ENCODE results near the gene TEPSIN. TPM values are rescaled to one million over a fixed set of nuclear protein-coding genes. Genes with fewer than 3 reads are reported as not detected.

The TEPSIN gene
- total RNA-seq, 1 donor from 2014 or later, result 13.1 TPM

DNA sequence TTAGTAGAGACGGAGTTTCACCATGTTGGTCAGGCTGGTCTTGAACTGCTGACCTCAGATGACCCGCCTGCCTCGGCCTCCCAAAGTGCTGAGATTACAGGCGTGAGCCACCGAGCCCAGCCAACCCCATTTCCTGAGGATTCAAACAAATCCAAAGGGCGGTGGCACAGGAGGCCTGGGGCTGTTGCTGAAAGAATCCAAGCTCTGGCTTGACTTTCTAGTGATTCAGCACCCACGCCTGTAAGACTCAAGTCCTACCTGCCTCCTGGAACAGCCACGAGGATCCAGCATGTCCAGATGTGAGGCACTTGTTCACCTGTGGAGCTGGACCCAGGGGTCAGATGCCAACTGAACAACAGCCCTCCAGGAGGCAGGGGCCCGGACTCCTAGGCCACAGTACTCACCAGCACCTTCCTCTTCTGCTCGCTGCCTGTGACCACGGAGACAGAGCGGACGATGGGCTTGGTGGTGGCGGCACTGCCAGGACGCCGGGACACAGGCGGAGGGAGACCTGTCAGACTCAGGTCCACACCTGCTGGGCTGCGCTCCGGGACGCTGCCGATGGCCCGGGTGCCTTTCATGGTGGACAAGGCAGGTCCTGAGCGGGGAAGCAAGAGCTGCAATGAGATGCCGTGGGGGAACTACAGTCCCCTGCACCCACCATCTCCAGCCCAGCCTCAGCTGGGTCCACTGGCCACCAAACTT, 19.2 kb downstream of the TEPSIN start:
- ATAC-seq, result no peak

DNA sequence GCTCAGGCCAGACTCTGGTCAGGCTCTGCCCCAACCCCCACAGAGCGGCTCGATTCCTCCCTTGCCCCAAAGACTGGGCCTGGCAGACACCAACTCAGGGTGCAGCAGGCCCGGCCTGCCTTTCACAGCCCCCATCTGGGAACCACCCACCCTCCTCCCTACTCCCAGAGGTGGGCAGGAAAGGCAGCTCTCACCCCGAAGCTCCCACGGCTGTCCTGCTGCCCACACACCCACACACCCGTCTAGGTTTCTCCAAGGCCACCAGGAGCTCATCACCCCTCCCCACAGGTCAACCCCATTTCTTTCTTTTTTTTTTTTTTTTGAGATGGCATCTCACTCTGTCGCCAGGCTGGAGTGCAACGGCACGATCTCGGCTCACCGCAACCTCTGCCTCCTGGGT, 19.9 kb downstream of the TEPSIN start:
- no peak for ATAC-seq

DNA sequence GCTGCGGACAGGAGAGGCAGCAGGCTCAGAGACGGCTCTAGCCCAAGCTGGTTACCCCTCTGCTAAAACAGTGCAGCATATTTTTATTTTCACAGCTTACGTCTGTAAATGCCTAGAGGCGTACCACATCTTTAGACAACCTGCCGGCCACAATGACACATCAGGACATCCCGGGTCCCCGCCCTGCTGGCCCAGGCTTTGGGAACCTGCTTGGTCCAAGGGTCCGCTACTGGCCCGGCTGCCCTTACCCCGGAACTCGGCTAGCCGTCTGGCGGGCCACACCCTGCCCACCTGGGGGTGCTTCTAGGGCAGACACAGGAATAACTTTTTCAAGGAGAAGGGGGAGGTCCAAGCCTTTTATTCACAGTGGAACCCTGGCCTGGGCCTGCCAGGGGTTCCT, 20.4 kb downstream of the TEPSIN start:
- no peak for ATAC-seq

DNA sequence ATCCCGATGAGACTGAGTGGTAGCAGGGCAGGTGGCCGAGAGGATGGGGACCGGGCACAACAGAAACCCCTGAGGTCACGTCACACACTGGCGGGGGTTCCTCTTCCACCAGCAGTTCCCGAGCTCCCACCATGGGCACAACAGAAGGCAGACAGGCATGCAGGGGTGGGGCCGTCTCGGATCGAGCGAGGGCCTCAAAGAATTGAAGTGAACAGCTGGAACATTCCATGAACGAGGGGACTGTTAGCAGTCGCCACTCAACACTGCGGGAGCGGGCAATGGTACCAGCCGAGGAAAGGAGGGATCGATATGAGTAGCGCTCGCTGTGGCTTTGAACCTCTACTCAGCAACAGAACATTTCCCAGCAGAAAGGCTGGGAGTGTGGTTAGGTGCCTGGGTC, 21.4 kb downstream of the TEPSIN start:
- ATAC-seq, result no peak

- no peak for ATAC-seq
Observed at GRCh38 chr17:81213978-81214377, 24.9 kb downstream of the TEPSIN start.

- ATAC-seq, result peak; percentile 9
Observed at GRCh38 chr17:81212365-81212764, 26.5 kb downstream of the TEPSIN start.

DNA sequence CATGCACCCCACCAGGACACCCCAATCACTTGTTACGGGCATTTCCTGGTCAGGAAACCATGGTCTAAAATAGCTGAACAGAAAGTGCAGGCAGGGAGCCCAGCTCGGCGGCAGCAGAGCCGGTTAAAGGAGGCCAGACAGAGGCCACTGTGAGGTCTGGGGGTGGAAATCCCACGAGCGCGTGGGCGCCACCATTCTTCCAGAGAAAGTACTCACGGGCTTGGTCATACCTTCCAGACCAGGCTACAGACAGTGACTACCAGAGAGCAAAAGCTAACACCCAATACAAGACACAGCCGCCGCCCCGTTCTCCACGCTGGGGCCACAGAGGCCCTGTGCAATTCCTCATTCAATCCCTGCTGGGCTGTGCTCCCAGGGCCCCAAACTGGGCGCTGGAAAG, 28.0 kb downstream of the TEPSIN start:
- ATAC-seq, result no peak

GRCh38 chr17:81210466-81210865, 28.4 kb downstream of the TEPSIN start:
- no peak for ATAC-seq

DNA sequence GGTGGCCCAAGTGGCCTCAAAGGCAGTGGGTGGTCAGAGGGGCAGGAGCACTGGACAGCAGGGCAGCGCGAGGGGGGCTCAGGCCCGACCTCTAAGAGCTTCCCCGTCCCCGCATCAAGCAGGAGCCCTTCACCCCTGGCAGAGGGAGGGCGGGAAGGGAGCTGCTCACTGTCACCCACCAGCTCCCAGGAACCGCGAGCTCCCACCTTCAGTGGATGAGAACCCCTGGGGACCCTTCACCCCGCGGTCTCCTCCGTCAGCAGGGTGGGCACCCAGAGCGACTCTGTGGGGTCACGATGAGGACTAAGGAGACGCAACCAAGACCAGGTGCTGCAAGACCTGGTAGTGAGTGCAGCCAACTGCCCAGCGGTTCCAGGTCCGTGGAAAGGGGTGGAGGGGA, 29.7 kb downstream of the TEPSIN start:
- no peak for ATAC-seq

GRCh38 chr17:81208651-81209050, 30.2 kb downstream of the TEPSIN start:
- ATAC-seq, result no peak

DNA sequence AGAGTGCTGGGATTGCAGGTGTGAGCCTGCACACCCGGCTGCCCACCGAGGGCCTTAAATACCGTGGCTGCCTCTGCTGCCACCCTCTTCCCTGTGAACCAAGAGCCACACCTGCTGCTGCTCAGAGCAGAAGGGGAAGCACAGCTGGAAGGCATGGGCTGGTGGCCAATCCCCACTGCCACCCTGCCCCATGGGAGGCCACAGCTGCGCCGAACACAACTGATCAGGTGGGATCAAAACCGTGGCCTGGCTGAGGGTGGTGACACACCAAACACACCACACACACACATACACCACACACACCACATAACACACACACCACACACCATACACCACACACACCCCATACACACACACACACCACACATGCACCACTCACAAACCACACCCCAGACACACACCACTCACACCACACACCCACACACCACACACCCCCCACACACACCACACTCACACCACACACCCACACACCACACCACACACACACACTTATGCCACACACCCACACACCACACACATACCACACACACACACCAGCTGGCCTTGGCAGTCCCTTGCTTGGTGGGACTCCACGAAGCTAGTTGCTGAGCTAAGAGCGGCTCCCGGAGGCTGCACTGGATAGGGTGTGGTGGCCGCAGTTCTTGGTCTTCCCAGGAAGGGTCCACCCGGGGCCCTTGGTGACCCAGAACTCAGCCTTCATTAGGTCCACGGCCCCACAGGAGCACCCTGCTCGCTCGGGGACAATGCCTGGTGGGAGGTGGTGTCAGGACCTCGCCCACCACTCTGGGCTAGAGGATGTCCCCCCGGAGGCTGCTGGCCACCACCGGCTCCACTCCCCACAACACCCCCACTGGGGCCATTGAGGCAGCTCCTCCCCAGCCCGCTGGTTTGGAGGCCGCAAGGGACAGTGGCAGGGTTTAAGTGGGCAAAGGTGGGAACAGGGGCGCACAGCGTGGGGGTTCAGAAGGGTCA, 31.0 kb downstream of the TEPSIN start:
- ATAC-seq, result no peak

DNA sequence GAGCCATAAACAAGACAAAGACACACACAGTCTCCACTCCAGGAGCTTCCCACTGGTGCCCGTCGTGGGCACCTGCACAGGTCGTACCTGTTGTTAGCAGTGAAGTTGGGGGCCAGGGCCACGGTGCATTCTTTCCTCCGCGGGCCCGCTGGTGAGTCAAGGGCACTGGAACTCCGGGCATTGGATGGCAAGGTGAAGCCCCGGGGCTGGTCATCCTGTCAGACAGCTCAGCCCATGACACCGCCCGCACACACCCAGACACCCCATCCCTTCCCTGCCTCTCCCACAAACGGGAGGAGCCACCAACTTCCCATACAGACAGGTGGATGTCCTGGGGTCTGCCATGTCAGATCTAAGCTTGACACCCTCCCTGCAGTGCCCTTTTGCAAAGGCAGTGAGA, 32.2 kb downstream of the TEPSIN start:
- ATAC-seq, result peak; percentile 37

DNA sequence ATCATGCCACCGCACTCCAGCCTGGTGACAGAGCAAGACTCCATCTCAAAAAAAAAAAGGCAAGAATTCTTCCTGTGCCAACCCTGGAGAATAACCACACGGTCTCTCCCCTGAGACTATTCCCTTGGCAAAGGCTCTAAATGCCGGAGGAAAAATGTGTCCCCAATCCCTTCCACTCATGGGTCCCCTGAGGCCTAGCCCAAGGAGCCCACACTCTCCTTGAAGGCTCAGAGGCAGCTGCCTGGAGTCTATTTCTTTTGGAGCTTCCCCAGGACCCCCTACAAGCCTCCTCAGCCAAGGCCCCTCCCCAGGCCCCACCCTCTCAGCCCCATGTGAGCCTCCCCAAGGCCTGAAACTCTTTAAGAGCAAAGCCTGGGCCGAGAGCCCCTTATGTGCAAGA, 32.7 kb downstream of the TEPSIN start:
- no peak for ATAC-seq

DNA sequence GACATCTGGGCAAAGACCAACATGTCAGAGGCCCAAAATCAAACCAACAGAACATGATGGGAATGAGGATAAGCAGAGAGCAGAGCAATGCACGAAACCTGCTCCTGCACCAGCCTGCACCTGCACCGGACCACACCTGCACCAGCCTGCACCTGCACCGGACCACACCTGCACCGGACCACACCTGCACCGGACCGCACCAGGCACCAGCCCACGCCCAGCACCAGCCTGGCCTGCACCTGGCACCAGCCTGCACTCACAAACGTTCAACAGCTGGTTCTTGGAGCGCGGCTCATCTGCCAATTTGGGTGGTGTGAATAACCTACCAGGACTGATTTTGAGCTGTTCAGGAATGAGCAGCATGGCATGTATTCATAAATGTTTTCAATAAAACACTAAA, 34.3 kb downstream of the TEPSIN start:
- ATAC-seq, result peak; percentile 24

GRCh38 chr17:81203136-81203535, 35.7 kb downstream of the TEPSIN start:
- no peak for ATAC-seq

GRCh38 chr17:81202318-81202717, 36.5 kb downstream of the TEPSIN start:
- no peak for ATAC-seq

GRCh38 chr17:81200695-81201580, 37.9 kb downstream of the TEPSIN start:
- peak; percentile 68 for ATAC-seq

DNA sequence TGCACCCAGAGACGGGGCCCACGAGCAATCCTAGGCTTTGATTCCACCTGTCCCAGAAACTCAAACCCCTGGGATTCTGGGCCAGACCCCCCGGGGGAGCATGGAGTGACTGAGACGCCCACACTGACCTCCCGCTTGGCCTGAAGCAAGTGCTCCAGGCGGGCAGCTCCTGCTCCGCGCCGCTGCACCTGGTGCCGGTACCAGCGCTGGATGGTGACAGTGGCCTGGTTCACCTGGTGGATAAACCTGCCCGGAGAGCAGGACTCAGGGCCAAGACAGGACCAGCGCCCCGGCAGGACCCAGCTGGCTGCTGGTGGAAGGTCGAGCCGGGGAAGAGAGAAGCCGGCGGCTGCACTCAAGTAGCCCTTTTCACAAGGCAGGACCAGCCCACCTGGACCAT, 38.7 kb downstream of the TEPSIN start:
- ATAC-seq, result no peak

DNA sequence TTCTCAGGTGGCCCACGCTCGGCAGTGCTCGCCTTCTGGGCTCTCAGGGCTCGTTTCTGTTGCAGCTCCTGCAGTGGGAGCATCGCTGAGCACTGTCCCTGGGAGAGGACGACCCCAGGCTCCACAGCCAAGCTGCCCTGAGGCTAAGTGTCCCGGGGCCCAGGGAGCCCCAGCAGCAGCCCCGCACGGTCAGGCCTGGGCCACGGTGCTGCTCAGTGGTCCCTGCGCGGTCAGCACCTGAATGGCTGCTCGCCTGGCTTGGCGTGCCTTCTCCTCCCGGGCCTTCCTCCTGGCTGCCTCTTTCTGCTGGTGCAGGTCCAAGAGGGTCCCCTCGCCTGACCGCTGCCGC, 39.4 kb downstream of the TEPSIN start:
- no peak for ATAC-seq

- ATAC-seq, result no peak
Observed at GRCh38 chr17:81198826-81199481, 39.9 kb downstream of the TEPSIN start.

GRCh38 chr17:81197831-81198490, 40.9 kb downstream of the TEPSIN start:
- no peak for ATAC-seq

DNA sequence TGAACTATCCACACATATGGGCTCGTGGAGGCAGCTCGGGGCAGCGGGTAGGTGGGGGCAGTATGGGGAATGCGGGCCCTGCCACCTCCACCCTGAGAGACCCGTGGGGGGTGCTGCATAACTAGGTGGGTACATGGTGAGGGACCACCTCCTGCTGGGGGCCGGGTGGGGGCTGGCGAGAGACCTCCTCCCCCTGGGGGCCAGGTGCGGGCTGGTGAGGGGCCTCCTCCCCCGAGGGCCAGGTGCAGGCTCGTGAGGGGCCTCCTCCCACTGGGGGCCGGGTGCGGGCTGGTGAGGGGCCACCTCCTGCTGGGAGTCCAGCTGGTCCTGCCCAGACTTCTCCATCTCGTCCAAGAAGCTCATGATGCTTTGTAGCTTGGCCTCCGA, 41.5 kb downstream of the TEPSIN start:
- ATAC-seq, result no peak

Measured in esophagus mucosa (tissue), 1 donor.